Activated B cell treated with CpG ODN at 0.5 μM for 24 hours (primary cell): ENCODE results near the gene ACKR1. TPM values are rescaled to one million over a fixed set of nuclear protein-coding genes. Genes with fewer than 3 reads are reported as not detected.

Experiments used
- ATAC-seq: fragments of 200-7000 bp; cut with Tn5 transposase; one replicate; pipeline ENCODE4 v1.10.0; 2021; ENCODE audit warnings: low read depth, mild to moderate bottlenecking, moderate library complexity
- CTCF ChIA-PET: fragments of 350-600 bp; sonication (Branson Sonifier 250); formaldehyde crosslinking; loops from one replicate; lab custom pipeline; 2021; ENCODE audit warnings: antibody characterized with exemption; lab: Charles Lee
- POLR2A ChIA-PET: fragments of 350-600 bp; sonication (Branson Sonifier 250); formaldehyde crosslinking; loops from one replicate; lab custom pipeline; 2021; ENCODE audit warnings: antibody characterized with exemption; lab: Charles Lee
- DNase-seq: peaks from one replicate; pipeline ENCODE4 v3.0.0; 2022
- H3K27ac Mint-ChIP-seq: one replicate; pipeline ENCODE4 v1.8.0; 2020; ENCODE audit warnings: mixed read lengths
- H3K27me3 Mint-ChIP-seq: one replicate; pipeline ENCODE4 v1.8.0; 2021; ENCODE audit warnings: mixed read lengths
- H3K36me3 Mint-ChIP-seq: one replicate; pipeline ENCODE4 v1.8.0; 2021; ENCODE audit warnings: low read depth, mixed read lengths
- H3K4me1 Mint-ChIP-seq: one replicate; pipeline ENCODE4 v1.8.0; 2021; ENCODE audit warnings: mixed read lengths
- H3K4me3 Mint-ChIP-seq: one replicate; pipeline ENCODE4 v1.8.0; 2020; ENCODE audit warnings: mild to moderate bottlenecking, mixed read lengths
- H3K9me3 Mint-ChIP-seq: one replicate; pipeline ENCODE4 v1.8.0; 2020; ENCODE audit warnings: mixed read lengths
- intact Hi-C: fragments of 100-400 bp; cut with micrococcal nuclease; formaldehyde crosslinking; loops from one replicate; pipeline ENCODE4 v1.15.1; 2024
- total RNA-seq: library from RNA; stranded (reverse); gene quantifications from 2 replicates; pipeline ENCODE4 v1.2.3, GENCODE V29; 2022
- TF ChIP-seq, protein P1 (sequence below): fragments of 200-600 bp; IDR thresholded peaks from one replicate; pipeline ENCODE4 v1.8.0; 2022; ENCODE audit warnings: antibody characterized with exemption, mild to moderate bottlenecking

Gene ACKR1
- total RNA-seq, 1 donor from 2014 or later: 0.18 TPM

GRCh38 chr1:159172614-159173291 lies 31.9 kb upstream of the ACKR1 start:
- CTCF ChIA-PET: no interaction called here
- POLR2A ChIA-PET: no interaction called here
- peak overlapping the region; percentile 28 for H3K4me3 Mint-ChIP-seq

DNA sequence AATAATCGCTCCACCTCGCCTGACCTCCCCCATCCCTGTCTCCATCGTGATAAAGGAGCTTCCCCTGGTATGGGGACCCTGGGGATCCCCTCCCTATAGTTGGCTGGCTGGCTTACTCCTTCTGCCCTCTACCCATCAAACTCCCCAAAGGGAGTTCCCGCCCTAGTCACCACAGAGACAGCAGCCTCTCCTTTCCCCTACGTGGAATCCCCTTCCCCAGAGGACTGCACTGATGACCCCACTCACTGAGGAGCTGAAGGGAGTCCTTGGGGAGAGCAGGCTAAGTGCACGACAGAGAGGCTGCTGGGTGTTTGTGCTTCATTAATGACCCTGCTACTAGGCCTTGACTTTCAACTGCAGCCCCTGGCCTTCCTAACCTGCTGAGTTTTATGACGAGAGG lies 31.4 kb upstream of the ACKR1 start:
- CTCF ChIA-PET: no interaction called here
- peak overlapping the region; percentile 6 for H3K4me3 Mint-ChIP-seq

More at GRCh38 chr1:159172614-159173291, 31.9 kb upstream of the ACKR1 start:
- ATAC-seq: no peak
- Mint-ChIP-seq H3K9me3 (no peaks in the 10 kb centered on the region), H3K27ac (no peak overlapping the region), H3K4me1 (peaks cover 18% of the 10 kb centered on the region), H3K27me3 (peaks cover 29% of the 10 kb centered on the region), H3K36me3 (peaks cover 3% of the 10 kb centered on the region)
- DNase-seq: no peak
- intact Hi-C loops: loop anchor here (2.0 kb wide), 1 partner anchor 14 kb away; no protein-coding TSS in a partner anchor
- TF ChIP-seq, protein P1, sequence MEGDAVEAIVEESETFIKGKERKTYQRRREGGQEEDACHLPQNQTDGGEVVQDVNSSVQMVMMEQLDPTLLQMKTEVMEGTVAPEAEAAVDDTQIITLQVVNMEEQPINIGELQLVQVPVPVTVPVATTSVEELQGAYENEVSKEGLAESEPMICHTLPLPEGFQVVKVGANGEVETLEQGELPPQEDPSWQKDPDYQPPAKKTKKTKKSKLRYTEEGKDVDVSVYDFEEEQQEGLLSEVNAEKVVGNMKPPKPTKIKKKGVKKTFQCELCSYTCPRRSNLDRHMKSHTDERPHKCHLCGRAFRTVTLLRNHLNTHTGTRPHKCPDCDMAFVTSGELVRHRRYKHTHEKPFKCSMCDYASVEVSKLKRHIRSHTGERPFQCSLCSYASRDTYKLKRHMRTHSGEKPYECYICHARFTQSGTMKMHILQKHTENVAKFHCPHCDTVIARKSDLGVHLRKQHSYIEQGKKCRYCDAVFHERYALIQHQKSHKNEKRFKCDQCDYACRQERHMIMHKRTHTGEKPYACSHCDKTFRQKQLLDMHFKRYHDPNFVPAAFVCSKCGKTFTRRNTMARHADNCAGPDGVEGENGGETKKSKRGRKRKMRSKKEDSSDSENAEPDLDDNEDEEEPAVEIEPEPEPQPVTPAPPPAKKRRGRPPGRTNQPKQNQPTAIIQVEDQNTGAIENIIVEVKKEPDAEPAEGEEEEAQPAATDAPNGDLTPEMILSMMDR: no peak

GRCh38 chr1:159175571-159175970 lies 29.1 kb upstream of the ACKR1 start:
- DNase-seq (no peak), ATAC-seq (no peak)
- Mint-ChIP-seq H3K4me3 (no peak overlapping the region), H3K27me3 (peaks cover 26% of the 10 kb centered on the region), H3K36me3 (peaks cover 5% of the 10 kb centered on the region), H3K9me3 (no peaks in the 10 kb centered on the region), H3K4me1 (peaks cover 18% of the 10 kb centered on the region), H3K27ac (no peak overlapping the region)
- TF ChIP-seq, protein P1: no peak
- CTCF ChIA-PET: no interaction called here
- POLR2A ChIA-PET: interaction anchor here (1.3 kb wide), 1 partner anchor 12 kb away, joined by 3 read pairs; no protein-coding TSS in a partner anchor
- intact Hi-C loops: no loop called here

More for the DNA sequence above, 31.4 kb upstream of the ACKR1 start:
- TF ChIP-seq, protein P1: no peak
- intact Hi-C loops: loop anchor here (2.0 kb wide), 1 partner anchor 13 kb away; no protein-coding TSS in a partner anchor
- DNase-seq (no peak), ATAC-seq (no peak)
- Mint-ChIP-seq H3K27me3 (peaks cover 29% of the 10 kb centered on the region), H3K9me3 (no peaks in the 10 kb centered on the region), H3K36me3 (peaks cover 5% of the 10 kb centered on the region), H3K4me1 (peaks cover 18% of the 10 kb centered on the region), H3K27ac (no peak overlapping the region)
- POLR2A ChIA-PET: interaction anchor here (0.5 kb wide), 1 partner anchor 8 kb away, joined by 3 read pairs; no protein-coding TSS in a partner anchor

DNA sequence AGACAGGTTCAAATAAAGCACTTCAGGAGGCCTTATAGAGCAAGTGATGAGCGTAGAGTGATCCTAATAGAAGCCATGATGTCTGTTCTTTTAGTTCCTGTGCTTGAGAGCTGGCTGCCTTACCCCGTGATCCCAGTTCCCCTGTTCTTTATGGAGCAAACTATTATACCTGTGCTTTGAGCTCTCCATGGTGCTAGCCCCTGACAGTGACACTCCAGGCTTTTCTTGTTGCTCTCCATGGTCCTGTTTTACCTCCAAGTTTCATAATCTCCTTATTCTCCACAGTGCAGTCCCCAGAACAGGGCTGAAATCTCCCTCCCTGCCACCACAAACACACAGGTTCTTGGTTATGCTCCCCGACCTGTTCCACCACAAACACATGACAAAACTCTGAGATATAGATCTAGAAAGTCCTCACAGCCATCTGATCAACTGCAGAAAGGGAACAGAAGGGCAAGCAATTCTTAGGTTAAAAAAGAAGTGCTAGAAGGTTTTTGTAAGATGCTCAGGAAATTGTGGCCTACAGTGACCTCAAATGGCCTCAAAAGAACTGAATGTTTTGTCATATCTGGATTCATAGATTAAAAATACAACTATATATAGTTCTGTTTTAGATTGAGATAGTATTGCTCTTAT lies 27.3 kb upstream of the ACKR1 start:
- Mint-ChIP-seq H3K4me1 (peaks cover 12% of the 10 kb centered on the region), H3K4me3 (no peak overlapping the region), H3K27me3 (peaks cover 18% of the 10 kb centered on the region), H3K36me3 (peaks cover 5% of the 10 kb centered on the region), H3K9me3 (no peaks in the 10 kb centered on the region), H3K27ac (no peak overlapping the region)
- ChIA-PET POLR2A (no interaction called here), CTCF (no interaction called here)
- DNase-seq: no peak
- TF ChIP-seq, protein P1: no peak
- ATAC-seq: peak; percentile 40
- intact Hi-C loops: no loop called here

- H3K4me1 Mint-ChIP-seq: peaks cover 5% of the 10 kb centered on the region
- H3K27ac Mint-ChIP-seq: no peak overlapping the region
- intact Hi-C loops: loop anchor here (2.0 kb wide), 1 partner anchor 15 kb away; no protein-coding TSS in a partner anchor
- H3K9me3 Mint-ChIP-seq: no peaks in the 10 kb centered on the region
- TF ChIP-seq, protein P1: no peak
- no peak for DNase-seq
- peaks cover 2% of the 10 kb centered on the region for H3K27me3 Mint-ChIP-seq
- peaks cover 2% of the 10 kb centered on the region for H3K36me3 Mint-ChIP-seq
- POLR2A ChIA-PET: no interaction called here
- ATAC-seq: no peak
- no peak overlapping the region for H3K4me3 Mint-ChIP-seq
- CTCF ChIA-PET: no interaction called here
These were observed 24.8 kb upstream of the ACKR1 start for GRCh38 chr1:159179906-159180305.
